ENCODE data around the gene ABCG1.

Gene ABCG1

DNA sequence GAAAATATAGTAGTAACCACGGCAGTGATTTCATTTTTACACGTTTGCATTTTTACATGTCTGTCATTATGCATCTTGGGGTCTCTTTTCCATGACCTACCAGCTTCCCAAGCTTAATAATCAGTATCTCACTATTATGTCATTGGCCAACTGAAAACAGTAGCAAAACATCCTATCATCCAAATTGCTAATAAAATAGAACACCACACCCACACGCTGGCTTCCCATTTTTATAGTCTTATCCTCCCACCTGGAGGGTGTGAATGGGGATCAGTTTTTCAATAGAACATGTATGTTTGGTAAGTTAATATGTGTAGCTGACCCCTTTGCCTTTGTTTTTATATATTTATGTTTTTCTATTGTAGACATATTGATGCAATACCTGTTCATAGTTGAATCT is 84.5 kb downstream of the ABCG1 start:
- DNase-seq (ENCODE audit: low read depth) = no peak
- TF ChIP-seq, protein P1, sequence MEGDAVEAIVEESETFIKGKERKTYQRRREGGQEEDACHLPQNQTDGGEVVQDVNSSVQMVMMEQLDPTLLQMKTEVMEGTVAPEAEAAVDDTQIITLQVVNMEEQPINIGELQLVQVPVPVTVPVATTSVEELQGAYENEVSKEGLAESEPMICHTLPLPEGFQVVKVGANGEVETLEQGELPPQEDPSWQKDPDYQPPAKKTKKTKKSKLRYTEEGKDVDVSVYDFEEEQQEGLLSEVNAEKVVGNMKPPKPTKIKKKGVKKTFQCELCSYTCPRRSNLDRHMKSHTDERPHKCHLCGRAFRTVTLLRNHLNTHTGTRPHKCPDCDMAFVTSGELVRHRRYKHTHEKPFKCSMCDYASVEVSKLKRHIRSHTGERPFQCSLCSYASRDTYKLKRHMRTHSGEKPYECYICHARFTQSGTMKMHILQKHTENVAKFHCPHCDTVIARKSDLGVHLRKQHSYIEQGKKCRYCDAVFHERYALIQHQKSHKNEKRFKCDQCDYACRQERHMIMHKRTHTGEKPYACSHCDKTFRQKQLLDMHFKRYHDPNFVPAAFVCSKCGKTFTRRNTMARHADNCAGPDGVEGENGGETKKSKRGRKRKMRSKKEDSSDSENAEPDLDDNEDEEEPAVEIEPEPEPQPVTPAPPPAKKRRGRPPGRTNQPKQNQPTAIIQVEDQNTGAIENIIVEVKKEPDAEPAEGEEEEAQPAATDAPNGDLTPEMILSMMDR (IDR thresholded peaks at IDR 0.05; ENCODE audit: insufficient read depth, low read depth, low read length, missing control alignments) = no peak
- H3K4me3 ChIP-seq (ENCODE audit: low read depth, low read length) = no peak overlapping the region

DNA sequence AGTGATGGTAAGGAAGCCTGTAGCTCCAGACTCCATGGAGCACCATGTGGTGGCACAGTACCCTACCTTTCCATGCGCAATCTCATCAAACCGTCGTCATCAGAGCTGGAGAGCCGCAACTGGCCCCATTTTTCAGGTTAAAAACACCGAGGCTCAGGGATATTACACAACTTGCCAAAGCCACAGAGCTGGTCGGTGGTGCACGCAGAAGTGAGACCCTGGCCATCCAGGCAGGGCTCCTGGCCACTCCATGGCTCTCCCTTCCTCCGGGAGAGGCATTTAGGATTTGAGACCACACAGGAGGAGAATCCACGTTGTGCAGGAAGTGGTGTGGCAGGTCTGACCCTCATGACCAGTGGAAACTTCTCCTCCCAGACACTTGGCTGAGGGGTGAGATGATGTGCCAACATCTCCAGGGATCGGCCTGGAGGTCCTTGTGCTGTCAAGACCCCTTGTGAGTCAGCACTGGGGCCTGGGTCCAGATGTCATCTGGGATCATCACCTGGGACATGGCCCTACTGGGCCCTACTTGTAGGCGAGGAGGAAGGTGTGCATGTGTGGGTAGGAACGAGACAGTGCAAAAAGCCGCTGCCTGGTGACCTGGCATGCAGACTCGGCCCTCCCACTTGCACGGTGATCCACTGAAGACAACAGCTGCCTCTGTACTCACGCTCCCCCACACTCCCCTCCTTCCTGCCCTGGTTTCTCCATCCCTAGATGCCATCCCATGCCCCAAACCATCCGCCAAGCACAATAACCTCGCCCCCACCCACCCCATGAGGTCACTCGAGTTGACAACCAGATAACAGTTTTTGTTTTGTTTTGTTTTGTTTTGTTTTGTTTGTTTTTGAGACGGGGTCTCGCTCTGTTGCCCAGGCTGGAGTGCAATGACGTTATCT is 85.9 kb downstream of the ABCG1 start:
- H3K4me3 ChIP-seq (ENCODE audit: low read depth, low read length) = no peak overlapping the region
- no peak for DNase-seq (ENCODE audit: low read depth)
- TF ChIP-seq, protein P1 (IDR thresholded peaks at IDR 0.05; ENCODE audit: insufficient read depth, low read depth, low read length, missing control alignments) = no peak

DNA sequence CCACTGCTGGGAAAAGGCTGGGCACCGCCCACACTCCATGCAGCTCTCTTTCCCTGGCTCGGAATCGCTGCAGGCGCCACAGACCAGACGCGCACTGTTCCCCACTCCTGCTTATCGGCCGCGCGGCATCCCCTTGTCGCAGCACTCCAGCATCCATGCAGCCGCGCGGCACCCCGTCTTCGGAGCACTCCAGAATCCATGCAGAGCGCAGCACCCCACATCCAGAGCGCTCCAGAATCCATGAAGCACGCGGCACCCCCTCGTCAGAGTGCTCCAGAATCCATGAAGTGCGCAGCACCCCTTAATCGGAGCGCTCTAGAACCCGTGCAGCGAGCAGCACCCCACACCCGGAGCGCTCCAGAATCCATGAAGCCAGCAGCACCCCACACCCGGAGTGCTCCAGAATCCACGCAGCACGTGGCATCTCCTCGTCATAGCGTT is 86.8 kb downstream of the ABCG1 start:
- TF ChIP-seq, protein P1 (IDR thresholded peaks at IDR 0.05; ENCODE audit: insufficient read depth, low read depth, low read length, missing control alignments) = no peak
- H3K4me3 ChIP-seq (ENCODE audit: low read depth, low read length) = no peak overlapping the region
- DNase-seq (ENCODE audit: low read depth) = no peak

DNA sequence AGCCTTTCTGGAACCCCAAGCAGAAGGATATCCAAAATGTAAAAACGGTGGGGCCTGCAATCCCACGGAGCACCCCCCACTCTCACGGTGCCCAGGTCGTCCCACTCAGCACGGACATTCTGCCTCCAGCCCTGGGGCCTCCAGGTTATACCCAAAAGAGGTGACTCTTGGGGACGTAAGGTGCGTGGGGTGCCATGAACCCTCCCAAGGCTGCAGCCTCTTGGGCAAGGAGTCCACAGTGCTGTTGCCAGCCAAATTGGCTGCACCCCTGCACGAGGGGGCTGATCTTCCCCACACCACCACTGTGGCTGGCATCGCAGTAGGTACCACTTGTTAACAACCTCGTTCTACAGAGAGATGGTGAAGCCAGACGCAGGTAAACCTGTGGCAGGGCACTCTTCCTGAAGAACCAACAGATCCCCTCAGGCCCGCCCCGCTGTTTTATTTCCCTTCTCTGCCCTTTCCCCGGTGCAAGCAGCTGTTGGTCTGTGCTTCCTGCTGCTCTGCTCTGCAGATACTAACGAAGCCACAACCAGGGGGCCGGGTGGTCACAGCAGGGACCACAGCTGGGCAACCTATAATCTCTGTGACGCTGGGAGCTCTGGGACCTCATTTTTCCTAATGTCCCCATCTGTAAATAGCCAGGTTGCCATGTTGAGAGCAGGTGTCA is 87.6 kb downstream of the ABCG1 start:
- no peak for DNase-seq (ENCODE audit: low read depth)
- no peak overlapping the region for H3K4me3 ChIP-seq (ENCODE audit: low read depth, low read length)
- TF ChIP-seq, protein P1 (IDR thresholded peaks at IDR 0.05; ENCODE audit: insufficient read depth, low read depth, low read length, missing control alignments) = no peak

DNA sequence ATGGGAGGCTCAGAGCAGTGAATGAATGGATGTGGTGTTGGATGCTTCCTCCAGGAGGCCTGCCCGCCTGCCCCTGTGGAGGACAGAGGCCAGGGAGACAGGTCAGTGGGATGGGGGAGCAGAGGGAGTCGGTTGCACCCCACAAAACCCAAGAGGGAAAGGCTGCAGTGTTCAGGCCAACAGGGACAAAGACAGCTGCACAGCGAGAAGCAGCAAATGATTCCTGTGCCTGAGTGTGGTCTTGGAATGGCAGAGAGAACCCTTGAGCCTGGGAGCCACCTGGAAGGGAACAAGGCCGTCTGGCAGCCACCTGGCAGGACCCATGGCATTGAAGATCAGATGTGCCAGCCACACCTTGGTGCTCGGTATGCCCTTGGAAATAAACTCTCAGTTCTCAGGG is 88.2 kb downstream of the ABCG1 start:
- no peak overlapping the region for H3K4me3 ChIP-seq (ENCODE audit: low read depth, low read length)
- TF ChIP-seq, protein P1 (IDR thresholded peaks at IDR 0.05; ENCODE audit: insufficient read depth, low read depth, low read length, missing control alignments) = no peak
- DNase-seq (ENCODE audit: low read depth) = no peak

DNA sequence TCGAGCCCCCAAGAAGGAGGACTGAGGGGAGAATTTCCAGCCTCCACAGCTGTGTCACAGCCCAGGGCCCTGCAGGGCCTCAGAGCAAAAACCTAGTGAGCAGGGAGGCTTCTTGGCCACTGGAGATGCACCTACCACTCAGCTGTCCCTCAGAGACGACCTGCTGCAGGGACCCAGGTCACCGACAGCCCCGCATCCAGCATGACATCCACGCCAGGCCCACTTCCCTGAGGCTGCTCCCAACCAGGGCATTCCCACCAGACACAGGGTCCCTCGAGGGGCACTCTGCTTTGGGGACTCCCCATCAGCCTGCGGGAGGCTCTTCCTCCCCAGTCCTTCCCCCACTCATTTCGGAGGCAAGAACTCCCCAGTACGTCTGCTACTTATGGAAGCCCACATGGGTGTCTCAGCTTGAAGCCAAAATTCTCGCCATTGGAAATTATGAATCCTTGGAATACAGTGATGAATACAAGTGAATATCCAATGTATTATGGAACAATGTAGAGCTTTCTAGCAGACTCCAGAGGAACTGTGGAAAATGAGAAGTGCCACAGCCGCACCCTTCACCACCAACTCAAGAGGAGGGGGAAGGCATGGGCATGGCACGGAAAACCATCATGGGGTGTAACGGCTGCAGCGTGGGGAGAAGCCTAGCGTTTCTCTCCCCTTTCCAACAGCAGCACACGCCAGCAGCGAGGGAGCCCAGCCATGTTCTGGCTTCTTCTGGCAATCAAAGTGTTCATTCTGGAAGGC is 89.4 kb downstream of the ABCG1 start:
- TF ChIP-seq, protein P1 (IDR thresholded peaks at IDR 0.05; ENCODE audit: insufficient read depth, low read depth, low read length, missing control alignments) = no peak
- no peak for DNase-seq (ENCODE audit: low read depth)
- no peak overlapping the region for H3K4me3 ChIP-seq (ENCODE audit: low read depth, low read length)

Data from GM12865 (cell line).